ENCODE results near the gene ZBTB20.

ZBTB20 gene

DNA sequence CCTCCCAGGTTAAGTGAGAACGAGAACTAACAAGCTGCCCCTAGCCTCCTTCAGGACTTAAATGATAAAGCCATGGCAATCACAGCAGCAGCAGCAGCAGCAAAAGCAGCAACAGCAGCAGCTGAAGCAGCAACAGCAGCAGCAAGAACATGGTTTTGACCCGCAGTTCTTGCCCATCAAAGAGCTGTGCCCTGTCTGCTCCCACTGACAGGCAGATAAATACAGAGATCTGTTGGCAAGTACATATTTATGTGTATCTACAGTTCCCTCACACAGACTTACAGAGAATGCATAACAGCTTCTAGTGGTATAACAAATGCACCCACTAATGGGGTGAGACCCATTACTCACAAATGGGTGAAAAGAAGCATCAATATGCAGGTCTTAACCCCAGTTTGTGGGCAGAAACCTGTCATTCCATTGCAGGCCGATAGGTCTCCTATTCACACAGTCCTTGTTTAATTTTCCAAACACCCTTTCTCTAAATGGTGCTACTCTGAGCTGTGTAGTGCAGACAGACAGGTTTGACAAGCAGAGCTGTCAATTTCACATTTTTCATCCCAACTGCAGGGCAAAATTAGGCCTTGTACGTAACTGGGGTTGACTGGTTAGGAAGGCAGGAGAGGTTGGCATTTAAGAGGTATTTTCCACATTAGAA is 537.0 kb downstream of the ZBTB20 start:
- DNase-seq, result no peak

DNA sequence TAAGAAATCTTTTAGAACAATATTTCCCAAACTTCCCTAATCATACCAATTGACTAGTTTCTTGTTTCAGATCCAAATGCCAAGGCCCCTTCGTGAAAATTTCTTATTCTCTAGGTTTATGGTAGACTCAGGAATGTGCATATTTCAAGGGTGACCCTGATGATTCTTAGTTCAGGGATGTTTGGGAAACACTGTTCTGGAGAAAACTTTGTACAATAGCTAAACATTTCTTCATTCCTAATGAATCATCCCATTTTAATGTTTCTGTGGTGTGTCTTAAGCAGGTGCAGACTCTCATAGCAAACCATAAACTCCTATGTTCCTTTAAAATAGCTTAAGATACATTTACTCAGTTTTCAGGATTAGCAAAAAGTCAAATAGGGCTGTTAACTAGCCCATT is 538.8 kb downstream of the ZBTB20 start:
- no peak for DNase-seq

DNA sequence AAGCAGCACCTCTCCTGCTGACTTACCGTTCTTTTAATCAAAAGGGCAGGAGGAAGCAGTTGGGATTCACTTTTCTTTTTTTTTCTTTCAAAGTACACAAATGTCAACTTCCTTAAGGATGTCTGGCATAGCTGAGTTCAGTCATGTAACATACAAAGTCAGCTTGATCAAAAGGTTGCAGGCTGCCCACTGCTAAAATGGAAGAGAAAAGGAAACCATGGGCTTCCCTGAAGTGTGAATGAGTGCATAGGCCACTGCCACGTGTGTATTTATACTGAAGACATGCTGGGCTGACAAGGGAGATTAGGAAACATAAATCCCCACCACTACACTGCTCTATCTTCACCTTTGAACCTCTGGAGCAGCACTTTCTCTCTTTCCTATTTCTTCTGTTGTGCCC is 540.8 kb downstream of the ZBTB20 start:
- no peak for DNase-seq

DNA sequence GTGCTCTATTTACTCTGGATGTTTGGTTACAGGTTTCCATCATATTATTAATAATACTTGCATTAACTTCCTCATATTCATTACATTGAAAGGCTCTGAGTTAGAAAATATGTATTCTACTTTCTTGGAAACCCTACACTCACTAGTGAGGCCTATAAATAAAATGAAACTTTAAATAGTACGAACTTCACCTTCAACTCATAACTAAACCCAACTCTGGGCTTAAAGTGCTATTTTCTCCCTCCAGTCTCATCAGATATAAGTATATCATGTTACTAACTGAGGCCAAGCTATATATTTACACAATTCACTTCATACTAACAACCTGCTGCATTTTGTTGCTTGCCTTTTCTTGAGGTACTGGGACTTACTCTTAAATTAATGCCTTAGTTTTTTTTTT is 546.5 kb downstream of the ZBTB20 start:
- DNase-seq, result no peak

DNA sequence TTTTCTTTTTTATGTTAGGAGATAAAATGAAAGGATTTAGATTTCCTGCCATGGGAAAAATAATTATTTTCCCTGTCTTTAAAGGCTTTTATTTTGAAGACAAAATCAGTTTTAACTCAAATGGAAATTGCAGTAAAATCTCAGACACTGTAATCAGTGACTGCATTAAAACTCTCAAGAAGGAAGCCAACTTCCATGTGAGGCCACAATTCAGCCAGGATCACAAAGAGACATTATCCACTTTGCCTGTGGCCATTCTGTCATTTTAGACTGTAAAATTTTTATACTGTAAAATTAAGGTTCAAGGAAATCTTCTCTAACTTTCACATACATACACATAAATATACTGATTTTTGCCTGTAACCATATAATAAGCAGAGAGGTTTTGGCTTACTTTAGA is 549.2 kb downstream of the ZBTB20 start:
- no peak for DNase-seq

DNA sequence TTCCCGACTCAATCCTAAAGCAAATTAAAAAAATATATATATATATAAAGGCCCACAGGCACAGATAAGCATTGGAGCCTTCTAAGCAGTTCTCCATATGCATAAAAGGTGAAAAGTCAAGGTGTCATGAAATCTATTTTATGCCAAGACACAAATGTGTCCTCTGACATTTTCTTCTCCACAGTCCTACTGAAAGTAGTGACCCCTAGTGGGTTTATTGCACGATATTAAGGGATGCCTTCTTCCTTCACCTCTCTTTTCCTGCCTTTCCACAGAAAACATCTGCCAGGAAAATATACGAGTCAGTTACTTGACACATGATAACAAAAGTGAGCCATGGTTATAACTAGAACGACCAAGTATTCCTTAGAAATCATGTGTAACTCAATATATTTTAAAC is 550.1 kb downstream of the ZBTB20 start:
- no peak for DNase-seq

DNA sequence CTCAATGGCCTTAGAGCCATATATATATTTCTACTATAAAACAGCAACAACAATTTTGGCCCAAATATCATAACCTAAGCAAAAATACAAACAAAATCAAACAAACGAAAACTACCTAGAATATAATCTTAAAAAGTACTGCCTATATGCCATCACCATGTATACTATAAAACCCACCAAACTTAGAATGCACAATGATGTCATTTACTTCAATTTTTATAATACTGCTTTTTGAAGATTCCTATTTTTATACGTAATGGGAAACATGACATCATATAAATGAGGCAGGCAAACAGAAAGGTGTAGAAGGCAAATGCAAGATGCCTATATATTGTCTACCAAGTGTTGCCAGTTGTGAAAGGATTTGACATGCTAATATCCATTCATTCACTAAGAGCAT is 550.9 kb downstream of the ZBTB20 start:
- no peak for DNase-seq

DNA sequence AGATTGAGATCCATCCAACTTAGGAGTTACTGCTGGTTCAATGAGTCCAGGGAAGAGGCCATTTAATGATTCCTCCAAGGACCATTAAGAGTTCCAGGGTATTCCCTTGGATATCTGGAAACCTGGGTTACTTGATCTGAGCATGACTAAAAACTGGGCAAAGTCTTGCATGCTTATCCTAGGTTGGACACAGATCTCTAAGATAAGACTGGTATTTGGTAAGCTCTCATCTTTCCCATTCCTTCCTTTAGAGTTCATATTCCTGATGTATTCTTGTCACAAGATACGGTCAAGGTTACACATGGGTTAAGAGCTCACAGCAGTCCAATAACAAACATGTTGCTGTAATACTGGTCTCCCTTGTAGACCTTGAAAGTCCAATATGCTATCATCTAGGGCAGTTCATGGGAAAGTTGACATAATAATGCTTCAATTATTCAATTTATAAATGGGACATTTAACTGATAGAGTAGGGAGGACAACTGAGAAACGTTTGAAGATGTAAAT is 551.5 kb downstream of the ZBTB20 start:
- DNase-seq, result no peak

DNA sequence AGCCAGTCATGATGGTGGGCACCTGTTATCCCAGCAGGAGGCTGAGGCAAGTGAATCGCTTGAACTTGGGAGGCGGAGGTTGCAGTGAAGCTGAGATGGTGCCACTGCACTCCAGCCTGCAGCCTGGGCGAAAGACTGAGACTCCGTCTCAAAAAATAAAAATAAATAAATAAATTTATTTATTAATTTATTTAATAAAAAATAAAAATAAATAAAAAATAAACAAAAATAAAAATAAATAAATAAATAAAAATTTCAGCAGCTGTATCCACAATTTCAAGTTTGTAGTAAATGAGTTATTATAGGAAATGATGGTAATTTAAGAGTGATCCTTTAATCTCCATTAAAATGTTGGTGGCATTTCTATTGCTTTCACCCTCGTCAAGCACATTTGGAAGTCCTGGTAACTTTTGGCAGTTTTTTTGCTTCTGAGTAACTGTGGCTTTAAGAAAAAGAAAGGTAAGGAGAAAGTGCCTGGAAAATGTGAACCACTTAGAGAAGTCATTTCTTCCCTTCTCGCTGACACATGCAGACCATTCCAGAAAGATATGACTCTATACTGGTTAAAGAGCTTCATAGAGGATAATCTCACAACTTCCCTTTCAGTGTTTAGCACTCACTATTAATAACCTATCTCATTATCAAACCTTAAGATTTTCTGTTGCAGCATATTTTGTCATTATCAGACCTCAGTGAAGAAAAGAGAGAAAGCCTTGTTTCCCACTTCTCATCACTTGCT is 556.6 kb downstream of the ZBTB20 start:
- no peak for DNase-seq

DNA sequence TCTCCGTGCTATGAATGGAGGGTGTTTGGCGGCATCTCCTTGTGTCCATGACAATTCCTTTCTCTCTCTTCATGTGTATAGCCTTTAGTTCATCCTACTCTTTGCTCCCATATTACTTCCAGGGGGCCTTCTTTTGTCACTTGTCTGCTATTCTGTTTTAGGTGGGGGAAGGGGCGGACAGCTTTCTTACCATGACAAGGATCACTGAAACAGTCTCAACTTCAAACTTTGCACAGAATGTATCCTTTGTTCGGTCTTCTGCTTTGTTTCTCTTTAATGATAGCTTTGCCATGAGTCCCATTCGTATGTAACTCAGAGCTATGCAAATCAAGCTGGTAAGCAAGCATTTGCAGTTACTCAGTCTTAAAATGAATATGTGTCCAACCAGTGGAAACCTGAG is 559.1 kb downstream of the ZBTB20 start:
- DNase-seq, result no peak

DNA sequence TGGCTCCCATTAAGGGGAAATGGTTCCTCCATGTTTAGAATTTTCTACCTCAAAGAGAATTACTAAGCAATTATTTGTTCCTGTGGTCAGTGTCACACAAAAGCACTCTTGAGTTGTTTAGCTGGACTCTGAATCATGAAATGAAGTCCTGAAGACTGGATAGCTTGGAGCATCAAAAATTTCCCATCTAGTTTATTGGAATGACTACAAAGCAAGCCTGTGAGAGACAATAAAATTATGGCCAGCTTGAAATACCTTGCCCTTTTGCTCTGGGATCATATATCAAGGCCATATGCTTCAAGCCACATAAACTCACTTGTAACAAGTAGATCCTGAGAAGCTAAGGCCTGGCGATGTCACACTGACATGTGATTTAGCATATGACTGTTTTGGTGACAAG is 561.0 kb downstream of the ZBTB20 start:
- DNase-seq, result no peak

DNA sequence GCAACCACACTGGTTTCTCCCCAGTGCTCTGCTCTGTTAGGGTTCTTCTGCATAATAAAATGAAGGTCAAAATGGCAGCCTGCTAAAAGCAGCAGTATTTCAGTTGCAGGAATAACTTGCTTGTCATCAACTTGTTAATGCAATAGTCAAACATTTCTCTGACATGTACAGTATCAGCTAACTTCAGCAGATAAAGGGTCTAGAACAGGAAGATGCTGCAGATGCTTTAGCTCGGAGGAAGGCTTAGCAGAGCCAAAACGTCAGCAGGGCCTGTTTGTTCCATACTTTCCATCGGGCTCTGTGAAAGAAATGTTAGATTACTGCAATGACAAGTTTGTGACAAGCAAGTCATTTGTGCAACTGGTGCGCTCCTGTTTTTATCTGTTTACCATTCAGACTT is 561.4 kb downstream of the ZBTB20 start:
- DNase-seq, result no peak

DNA sequence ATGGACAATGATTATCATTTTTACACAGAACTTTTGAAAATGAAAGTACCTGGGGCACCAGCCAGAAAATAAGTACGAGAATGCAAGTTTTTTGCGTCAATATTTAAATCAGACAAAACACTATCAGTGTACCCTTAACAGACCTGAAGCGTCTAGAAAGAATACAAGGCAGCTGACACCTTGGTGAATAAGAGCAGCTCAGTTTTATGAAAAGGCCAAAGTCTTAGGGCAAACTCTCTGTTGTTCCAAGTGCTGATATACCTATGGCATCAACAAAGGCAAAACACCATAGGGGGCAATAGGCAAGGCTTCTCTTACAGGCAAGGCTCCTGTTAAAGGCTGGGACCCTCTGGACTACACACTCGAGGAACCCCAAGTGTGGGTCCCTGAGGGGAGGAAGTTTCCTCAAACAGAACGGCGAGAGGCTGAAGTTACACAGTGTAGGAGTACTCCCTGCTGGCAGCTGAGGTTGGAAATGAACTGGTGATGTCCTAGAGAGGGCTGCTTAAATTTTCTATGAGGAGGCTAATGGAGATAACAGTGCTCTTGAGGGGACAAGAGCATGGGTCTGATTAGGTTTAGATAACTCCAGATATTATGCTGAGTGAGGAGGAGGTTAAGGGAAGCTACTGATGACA is 562.2 kb downstream of the ZBTB20 start:
- no peak for DNase-seq

DNA sequence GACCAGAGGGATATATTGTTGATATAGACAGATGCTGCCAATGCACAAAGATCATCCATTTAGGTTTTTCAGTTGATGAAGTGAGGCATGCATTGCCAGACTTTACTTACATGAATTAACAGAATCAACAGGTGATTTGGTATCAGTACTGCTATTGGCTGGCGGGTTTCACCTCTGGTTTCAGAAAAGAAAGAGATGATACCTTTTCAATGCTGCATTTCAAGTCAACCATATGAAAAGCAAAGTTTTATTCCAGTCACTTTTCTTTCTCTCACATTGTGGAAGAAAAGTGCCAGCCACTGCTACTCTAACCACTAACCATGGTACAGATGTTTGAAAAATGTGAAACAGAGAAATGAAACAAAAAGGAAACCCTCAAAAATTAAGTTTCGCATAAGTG is 564.2 kb downstream of the ZBTB20 start:
- no peak for DNase-seq

DNA sequence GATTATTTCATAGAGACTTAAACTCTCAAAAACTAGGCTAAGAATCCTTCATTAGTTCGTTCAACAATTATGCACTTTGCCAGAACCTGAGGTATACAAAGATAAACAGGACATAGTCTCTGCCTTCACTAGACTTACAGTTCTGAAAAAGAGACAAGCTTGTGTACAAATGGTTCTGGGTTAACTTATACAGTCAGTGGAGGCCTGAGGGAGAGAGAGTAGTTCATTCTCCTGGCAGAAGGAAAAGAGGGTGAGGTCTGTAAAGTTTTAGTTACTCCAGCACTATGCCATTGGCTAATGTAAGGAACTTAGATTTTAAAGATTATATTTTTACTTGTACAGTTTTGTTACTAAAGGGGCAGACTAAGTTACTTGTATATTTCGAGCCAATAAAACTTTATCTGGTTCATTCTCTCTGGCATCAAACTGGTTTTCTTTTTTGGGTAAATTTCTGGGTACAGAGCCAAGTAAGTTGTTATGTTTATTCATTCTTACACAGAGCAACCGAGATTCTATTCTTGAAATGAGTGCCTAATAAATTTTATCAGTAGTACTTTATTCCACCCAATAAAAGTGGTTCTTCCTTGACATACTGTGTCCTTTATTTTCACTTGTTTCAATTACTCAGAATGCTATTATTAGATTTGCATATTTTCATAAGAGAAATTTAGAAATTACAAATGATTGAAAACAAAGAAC is 574.6 kb downstream of the ZBTB20 start:
- no peak for DNase-seq

DNA sequence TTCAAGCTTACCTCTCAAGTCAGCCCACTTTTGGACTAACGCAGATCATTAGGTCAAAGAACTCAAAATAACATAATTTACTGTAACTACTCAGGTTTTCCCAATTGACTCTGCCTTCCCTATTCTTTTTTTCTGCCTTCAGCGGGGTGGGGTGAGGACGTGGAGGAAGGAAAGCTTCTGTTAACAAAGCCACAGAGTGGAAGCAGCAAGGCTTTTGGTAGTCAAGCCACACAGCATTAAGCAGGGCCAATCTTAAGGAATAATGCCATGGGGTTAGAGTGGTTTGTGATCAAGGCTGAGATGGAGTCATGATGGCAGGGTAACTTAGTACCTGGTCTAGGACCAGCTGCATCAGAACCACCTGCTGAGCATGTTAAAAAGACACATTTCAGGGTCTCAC is 575.7 kb downstream of the ZBTB20 start:
- DNase-seq, result no peak

DNA sequence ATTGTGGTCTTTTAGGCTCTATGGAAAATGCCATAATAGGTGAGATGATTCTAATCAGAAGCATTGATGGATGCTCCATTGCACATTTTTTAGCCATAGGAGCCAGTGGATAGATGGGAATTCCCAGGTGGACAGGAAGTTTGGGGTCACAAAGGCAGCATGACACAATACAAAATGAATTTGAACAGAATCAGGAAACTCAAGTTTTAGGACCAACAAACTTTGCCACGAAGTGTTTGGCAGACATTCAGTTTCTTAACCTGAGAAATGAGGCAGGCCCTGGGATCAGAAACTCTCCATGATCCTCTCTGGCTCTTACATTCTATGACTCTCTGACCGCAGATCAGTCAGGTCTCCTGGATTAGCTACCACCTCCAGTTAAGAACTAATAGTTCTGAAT is 577.9 kb downstream of the ZBTB20 start:
- no peak for DNase-seq

DNA sequence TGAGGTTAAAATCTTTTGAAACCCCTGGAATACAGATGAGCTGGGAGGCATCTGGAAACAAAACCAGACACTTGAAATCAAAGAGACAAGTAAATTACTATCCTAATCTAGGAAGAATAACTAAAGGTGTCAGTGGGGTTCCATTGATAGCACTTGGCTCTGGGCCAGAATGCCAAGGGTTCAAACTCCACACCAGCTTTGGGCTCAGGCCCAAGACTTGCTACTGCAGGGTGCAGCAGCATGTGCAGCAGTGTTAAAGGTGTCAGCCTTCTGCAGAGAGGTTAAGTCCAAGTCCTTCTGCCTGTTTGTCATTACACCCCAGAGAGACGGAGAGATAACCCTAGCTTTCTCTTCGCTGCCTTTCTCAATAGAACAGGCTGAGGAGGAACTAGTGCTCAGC is 579.3 kb downstream of the ZBTB20 start:
- no peak for DNase-seq

DNA sequence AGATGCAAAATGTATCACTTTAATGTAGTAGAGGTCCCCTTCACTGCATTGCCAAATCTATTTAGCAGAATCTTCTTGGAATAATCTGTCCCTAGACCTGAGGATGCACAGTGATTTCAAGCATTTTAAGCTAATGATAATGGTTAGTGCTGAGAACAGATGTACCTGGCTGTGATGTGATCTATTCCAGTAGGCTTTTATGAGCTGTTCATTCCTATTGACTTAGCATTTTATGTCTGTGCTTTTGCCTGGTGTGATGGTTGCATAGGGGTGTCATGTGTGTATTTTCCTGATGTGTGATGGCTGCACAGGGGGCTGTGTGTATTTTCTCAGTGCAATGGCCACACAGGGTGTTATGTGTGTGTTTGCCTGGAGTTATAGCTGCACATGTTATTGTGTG is 580.3 kb downstream of the ZBTB20 start:
- no peak for DNase-seq

DNA sequence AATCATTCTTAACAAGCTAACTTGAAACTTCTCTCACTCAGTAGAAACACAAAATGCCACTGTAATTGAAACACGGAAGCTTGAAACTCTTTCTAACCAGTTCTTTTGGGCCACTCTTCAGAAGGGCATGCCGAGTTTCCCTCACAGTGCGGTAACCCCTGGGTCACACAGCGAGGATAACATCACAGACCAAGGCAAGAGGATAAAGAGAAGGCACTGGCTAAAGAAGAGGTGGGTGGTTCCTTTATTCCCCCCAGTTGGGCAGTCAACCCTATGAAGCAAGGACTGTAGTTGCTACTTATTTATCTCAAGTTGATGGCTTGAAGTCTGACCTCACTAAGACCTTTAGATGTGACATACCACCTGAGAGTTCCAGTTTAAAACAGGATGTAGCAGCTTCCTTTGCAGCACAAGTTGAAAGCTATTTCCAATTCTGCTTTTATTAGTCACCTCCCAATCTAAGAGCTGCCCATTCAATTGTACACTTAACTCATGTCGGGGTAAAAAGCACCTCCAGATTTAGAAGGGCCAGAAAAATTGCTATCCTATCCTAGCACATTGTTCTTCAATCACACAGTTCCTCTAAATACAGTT is 580.8 kb downstream of the ZBTB20 start:
- no peak for DNase-seq

DNA sequence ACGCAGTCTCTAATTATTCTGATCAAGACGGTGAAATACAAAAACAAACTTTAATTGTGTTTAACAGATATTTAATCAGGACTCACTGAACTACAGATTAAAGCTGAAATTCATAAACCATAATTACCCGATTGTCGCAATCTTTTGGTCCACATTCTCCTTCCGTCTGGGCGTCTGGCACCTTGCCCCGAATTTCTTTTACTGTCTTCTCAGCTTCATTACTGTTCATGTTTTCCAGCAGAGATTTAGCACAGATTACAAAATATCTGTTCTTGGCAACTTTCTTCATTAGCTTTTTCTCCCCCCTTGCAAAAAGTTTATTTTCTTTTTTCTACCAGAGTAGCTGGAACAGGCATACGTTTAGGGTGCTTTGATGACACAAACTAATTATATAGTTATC is 581.9 kb downstream of the ZBTB20 start:
- no peak for DNase-seq

DNA sequence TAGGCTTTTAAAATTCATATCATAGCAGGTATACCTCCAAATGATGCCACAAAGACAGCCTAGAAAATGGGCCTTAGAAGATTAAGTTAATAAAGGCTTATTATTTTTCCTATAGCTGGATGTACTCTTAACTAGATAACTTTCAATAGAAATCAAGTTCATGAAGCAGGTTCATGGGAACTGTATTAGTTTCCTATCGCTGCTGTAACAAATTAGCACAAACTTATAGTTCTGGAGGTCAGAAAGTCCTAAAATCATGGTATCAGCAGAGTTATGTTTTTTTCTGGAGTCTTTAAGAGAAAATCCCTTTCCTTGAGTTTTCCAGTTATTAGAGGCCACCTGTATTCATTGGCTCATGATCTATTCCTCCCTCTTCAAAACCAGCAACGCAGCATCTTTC is 583.4 kb downstream of the ZBTB20 start:
- DNase-seq, result no peak

DNA sequence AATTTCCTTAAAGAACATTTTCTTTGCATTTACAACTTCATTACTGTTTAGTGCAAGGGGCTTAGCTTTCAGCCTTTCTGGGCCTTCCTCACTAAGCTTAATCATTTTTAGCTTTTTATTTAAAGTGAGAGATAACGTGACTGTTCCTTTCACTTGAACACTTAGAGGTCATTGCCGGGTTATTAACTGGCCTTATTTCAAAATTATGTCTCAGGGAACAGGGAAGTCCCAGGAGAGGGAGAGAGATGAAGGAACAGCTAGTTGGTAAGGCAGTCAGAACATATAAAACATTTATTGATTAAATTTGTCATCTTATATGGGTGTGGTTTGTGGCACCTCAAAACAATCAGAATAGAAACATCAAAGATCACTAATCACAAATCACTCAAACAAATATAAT is 584.5 kb downstream of the ZBTB20 start:
- no peak for DNase-seq

All from GF-D8 (cell line).